Measurements from ENCODE around the gene TUBGCP3. TPM values are rescaled to one million over a fixed set of nuclear protein-coding genes. Genes with fewer than 3 reads are reported as not detected.
A peak's percentile ranks its signal among the peaks of the same experiment; 100 is the strongest.

TUBGCP3 gene
- total and polyA plus RNA-seq, 7 donors, result 7.4 to 15.3 (median 13.1) TPM

DNA sequence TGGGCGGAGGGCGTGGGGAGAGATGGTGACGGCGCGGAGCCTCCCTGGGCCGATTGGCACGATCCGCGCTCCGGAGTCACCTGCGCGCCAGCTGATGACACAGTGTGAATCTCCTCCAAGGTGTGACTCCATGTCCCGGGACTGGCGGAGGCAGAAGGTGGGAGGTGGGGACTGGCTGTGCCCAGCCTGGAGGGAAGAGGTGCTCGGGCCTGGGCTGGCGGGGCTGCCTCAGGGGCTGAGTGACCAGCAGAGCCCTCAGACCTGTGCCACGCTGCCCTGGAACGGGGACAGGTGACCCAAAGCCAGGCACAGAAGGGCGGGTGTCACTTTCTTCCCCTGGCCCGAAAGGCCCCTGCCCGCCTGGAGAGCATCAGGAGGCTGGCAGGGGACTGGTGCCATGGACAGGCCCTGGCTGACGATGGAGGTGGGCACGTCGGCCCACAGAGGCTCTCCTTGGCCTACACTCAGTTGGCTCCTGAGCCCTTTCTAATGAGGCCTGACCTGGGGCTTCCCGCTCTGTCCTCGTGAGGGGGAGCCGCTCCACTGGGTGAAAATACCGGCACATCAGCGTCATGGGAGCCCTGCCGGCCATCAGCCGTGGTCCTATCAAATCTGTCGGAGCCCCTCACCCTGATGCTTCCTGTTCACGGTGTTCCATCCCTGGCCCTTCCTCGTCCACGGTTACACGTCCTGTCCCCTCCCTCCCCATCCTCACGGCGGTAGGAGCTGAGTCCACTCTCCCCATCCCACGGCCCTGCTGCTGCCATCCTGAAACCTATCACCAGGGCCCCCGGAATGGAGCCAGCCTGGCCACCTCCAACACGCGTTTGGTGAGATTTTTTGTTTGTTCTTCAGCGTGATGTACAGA is 136.2 kb downstream of the TUBGCP3 start:
- intact Hi-C loops (cut with DNase I), result loop anchor here in 1 of 2 donors (5.0 kb wide), 1 partner anchor 156 kb away; no protein-coding TSS in a partner anchor
- Histone ChIP-seq H3K27ac (no peak overlapping the region), H3K36me3 (ENCODE audit: insufficient read depth in 1 of 2, low read depth in 1 of 2) (no peaks in the 10 kb centered on the region), H3K27me3 (ENCODE audit: insufficient read depth in 3 of 3, low read length in 2 of 3) (peaks cover 0 to 7% (median 3%) of the 10 kb centered on the region in 3 donors), H3K4me1 (no peaks in the 10 kb centered on the region), H3K4me3 (no peak overlapping the region), H3K9me3 (no peaks in the 10 kb centered on the region)
- DNase-seq, result peak in 1 of 2 donors; percentile 32
- ATAC-seq, result peak in 1 of 4 donors; percentile 15
- TF ChIP-seq, protein P1, sequence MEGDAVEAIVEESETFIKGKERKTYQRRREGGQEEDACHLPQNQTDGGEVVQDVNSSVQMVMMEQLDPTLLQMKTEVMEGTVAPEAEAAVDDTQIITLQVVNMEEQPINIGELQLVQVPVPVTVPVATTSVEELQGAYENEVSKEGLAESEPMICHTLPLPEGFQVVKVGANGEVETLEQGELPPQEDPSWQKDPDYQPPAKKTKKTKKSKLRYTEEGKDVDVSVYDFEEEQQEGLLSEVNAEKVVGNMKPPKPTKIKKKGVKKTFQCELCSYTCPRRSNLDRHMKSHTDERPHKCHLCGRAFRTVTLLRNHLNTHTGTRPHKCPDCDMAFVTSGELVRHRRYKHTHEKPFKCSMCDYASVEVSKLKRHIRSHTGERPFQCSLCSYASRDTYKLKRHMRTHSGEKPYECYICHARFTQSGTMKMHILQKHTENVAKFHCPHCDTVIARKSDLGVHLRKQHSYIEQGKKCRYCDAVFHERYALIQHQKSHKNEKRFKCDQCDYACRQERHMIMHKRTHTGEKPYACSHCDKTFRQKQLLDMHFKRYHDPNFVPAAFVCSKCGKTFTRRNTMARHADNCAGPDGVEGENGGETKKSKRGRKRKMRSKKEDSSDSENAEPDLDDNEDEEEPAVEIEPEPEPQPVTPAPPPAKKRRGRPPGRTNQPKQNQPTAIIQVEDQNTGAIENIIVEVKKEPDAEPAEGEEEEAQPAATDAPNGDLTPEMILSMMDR (IDR thresholded peaks at IDR 0.05), result no peak
- 79 to 82% (median 80%) methylated on average over 40 to 43 of the region's 43 CpGs for WGBS, 3 donors

DNA sequence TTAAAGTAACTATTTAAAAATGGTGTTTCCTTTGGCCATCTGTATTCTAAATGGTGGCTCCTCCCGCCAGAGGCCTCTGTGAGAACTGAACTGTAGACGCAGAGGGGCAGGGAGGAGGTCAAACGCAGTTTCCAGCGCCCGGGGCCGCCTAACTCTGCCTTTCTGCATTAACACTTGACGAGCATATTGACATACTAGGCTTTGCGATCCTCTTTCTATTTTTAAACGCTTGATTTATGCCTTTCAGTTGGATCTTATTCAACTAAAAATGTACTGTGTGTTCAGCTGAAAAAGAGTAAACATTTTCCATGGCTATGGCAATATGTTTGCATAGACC is 137.1 kb downstream of the TUBGCP3 start:
- H3K4me3 ChIP-seq, result no peak overlapping the region
- 34 to 45% (median 40%) methylated on average over 9 of the region's 9 CpGs for WGBS, 3 donors
- TF ChIP-seq, protein P1 (IDR thresholded peaks at IDR 0.05), result no peak
- H3K9me3 ChIP-seq, result no peaks in the 10 kb centered on the region
- DNase-seq (no peak), ATAC-seq (no peak)
- H3K36me3 ChIP-seq (ENCODE audit: insufficient read depth in 1 of 2, low read depth in 1 of 2), result no peaks in the 10 kb centered on the region
- no peaks in the 10 kb centered on the region for H3K4me1 ChIP-seq
- peaks cover 0 to 7% (median 5%) of the 10 kb centered on the region in 3 donors for H3K27me3 ChIP-seq (ENCODE audit: insufficient read depth in 3 of 3, low read length in 2 of 3)
- H3K27ac ChIP-seq, result no peak overlapping the region
- intact Hi-C loops (cut with DNase I), result loop anchor here in 1 of 2 donors (5.0 kb wide), 1 partner anchor 156 kb away; no protein-coding TSS in a partner anchor

DNA sequence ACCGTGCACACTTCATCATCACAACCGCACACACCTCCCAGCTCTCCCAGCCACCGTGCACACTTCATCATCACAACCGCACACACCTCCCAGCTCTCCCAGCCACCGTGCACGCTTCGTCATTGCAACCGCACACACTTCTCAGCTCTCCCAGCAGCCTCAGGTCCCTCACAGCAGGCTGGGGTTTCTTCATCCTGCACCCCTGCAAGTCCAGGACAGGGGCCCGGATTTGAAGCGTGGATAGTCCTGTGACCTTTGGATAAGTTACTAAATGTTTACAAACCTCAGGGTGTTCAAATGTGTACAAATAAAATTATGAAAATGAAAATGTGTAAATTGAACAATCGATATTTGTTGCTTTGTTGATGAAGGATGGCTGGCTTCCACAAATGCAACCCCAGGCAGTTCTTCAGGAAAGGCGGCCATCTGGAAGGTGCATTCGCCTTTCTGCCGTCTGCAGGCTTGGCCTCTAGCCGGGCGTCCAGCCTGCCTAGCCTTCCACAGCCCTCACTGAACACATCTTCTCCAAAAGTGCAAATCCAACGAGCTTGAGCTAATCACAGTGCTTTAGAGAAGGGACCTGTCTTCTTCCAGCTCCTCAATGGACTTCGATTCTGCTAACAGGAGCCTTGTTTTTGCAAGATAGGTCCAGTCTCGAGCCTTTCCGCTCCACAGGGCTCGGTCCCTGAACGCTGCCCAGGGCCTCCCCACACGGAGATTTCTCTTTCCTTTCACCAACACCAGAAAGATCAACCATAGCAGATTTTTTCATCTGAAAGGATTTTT is 137.6 kb downstream of the TUBGCP3 start:
- TF ChIP-seq, protein P1 (IDR thresholded peaks at IDR 0.05), result no peak

DNA sequence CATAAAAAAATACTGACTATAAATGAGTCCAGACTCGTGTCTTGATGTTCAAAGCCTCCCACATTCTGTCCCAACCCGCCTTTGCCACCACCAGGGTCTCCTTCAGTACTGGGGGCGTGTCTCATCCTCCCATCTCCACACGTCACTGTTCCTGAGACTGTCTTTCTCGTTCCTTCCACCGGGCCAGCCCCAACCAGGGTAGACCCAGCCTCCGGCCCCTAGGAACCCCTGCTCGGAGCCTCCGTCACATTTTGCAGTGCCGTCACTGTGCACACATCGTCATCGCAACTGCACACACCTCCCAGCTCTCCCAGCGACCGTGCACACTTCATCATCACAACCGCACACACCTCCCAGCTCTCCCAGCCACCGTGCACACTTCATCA is 138.4 kb downstream of the TUBGCP3 start:
- no peak overlapping the region for H3K27ac ChIP-seq
- no peak overlapping the region for H3K4me3 ChIP-seq
- H3K9me3 ChIP-seq, result no peaks in the 10 kb centered on the region
- ATAC-seq (no peak), DNase-seq (peak in 1 of 2 donors; percentile 46)
- no peaks in the 10 kb centered on the region for H3K4me1 ChIP-seq
- TF ChIP-seq, protein P1 (IDR thresholded peaks at IDR 0.05), result no peak
- H3K36me3 ChIP-seq (ENCODE audit: insufficient read depth in 1 of 2, low read depth in 1 of 2), result no peaks in the 10 kb centered on the region
- WGBS, 3 donors, result 69 to 71% (median 69%) methylated on average over 15 to 16 of the region's 16 CpGs
- intact Hi-C loops (cut with DNase I), result loop anchor here in 1 of 2 donors (5.0 kb wide), 1 partner anchor 977 kb away; no protein-coding TSS in a partner anchor
- peaks cover 0 to 16% (median 8%) of the 10 kb centered on the region in 3 donors for H3K27me3 ChIP-seq (ENCODE audit: insufficient read depth in 3 of 3, low read length in 2 of 3)

More for the DNA sequence above, 137.6 kb downstream of the TUBGCP3 start:
- intact Hi-C loops (cut with DNase I), result loop anchor here in 1 of 2 donors (5.0 kb wide), 1 partner anchor 157 kb away; no protein-coding TSS in a partner anchor
- Histone ChIP-seq H3K4me1 (no peaks in the 10 kb centered on the region), H3K27ac (no peak overlapping the region), H3K4me3 (no peak overlapping the region), H3K9me3 (no peaks in the 10 kb centered on the region), H3K36me3 (ENCODE audit: insufficient read depth in 1 of 2, low read depth in 1 of 2) (no peaks in the 10 kb centered on the region), H3K27me3 (ENCODE audit: insufficient read depth in 3 of 3, low read length in 2 of 3) (peaks cover 0 to 8% (median 6%) of the 10 kb centered on the region in 3 donors)
- ATAC-seq (no peak), DNase-seq (peak in 1 of 2 donors; percentile 25)
- 76 to 79% (median 77%) methylated on average over 21 of the region's 23 CpGs for WGBS, 3 donors
